Kidney (tissue), 14 donors: Measurements from ENCODE around the gene CA10. TPM values are rescaled to one million over a fixed set of nuclear protein-coding genes. Genes with fewer than 3 reads are reported as not detected.

Experiments used
- DNase-seq, 5 donors: peaks; one replicate each; pipeline ENCODE4 v3.0.0-alpha.2; 2013 to 2020
- FAIRE-seq: peaks from 2 replicates; lab custom pipeline; 2012; peaks lifted over from hg19 to GRCh38; lab: Jason Lieb, UNC
- H3K27ac ChIP-seq, 2 donors: one replicate each; pipeline ENCODE4 v1.7.0; 2013; ENCODE audit warnings: low read depth in 2 of 2, low read length in 2 of 2, inconsistent platforms in 1 of 2
- H3K27me3 ChIP-seq: one replicate; pipeline ENCODE4 v1.7.1; 2013; ENCODE audit warnings: low read length, inconsistent platforms; ENCODE audit not compliant: control insufficient read depth, insufficient read depth
- H3K36me3 ChIP-seq, 3 donors: one replicate each; pipeline versions ENCODE4 v1.7.0 to v1.7.1; 2013; ENCODE audit warnings: low read length in 3 of 3, control low read depth in 1 of 3, inconsistent platforms in 1 of 3; ENCODE audit not compliant: insufficient read depth in 3 of 3, control insufficient read depth in 2 of 3
- H3K4me1 ChIP-seq, 3 donors: one replicate each; pipeline versions ENCODE4 v1.7.0 to v1.7.1; 2013; ENCODE audit warnings: low read length in 3 of 3, inconsistent platforms in 1 of 3, low read depth in 1 of 3; ENCODE audit not compliant: control insufficient read depth in 2 of 3, insufficient read depth in 2 of 3
- H3K4me3 ChIP-seq, 3 donors: one replicate each; pipeline versions ENCODE4 v1.7.0 to v1.8.1; 2013; ENCODE audit warnings: low read length in 3 of 3, control low read depth in 1 of 3, inconsistent platforms in 1 of 3
- H3K9ac ChIP-seq, 3 donors: one replicate each; pipeline versions ENCODE4 v1.7.0 to v1.7.1; 2013; ENCODE audit warnings: low read length in 3 of 3, control low read depth in 1 of 3, inconsistent platforms in 1 of 3
- H3K9me3 ChIP-seq, 3 donors: one replicate each; pipeline versions ENCODE4 v1.7.0 to v1.7.1; 2013; ENCODE audit warnings: low read length in 3 of 3, control low read depth in 1 of 3, inconsistent platforms in 1 of 3; ENCODE audit not compliant: control insufficient read depth in 2 of 3, insufficient read depth in 1 of 3
- CTCF ChIP-seq: IDR thresholded peaks from 3 replicates; pipeline ENCODE4 v1.5.1; 2012; ENCODE audit warnings: mild to moderate bottlenecking, moderate library complexity, borderline replicate concordance; ENCODE audit not compliant: insufficient read depth; ENCODE audit errors: extremely low read depth
- intact Hi-C: fragments of 100-400 bp; cut with DNase I; formaldehyde crosslinking; loops from one replicate; pipeline ENCODE4 v1.11.1; 2022
- polyA plus RNA-seq: library from polyadenylated mRNA; stranded (reverse); fragments of 350-450 nt; fragmentation: Illumina TruSeq; extraction: RNeasy Lipid Tissue Mini Kit (QIAGEN cat#74804); gene quantifications from one replicate; pipeline ENCODE4 v1.2.3, GENCODE V29; 2014; ENCODE audit warnings: low read depth, low replicate concordance; ENCODE audit not compliant: insufficient read depth
- total RNA-seq: library from RNA; stranded (reverse); fragmentation: NEBNext Ultra II Directional; extraction: Animal tissue kit (Norgen Biotek cat#: 25700); gene quantifications from one replicate; pipeline ENCODE4 v1.2.1, GENCODE V29; 2021
- donor health status: control.
- donor health status: control.
- donor health status: control.
- donor health status: control.
- donor health status: control.
- donor health status: DM: yes; HTN: yes; CAD: no.
- donor health status: Normal renal cell carcinoma (clear cell type).

CA10 gene
- total and polyA plus RNA-seq, 2 donors from 2014 or later, result 3.7 to 9.8 TPM

- no peak overlapping the region for H3K9ac ChIP-seq
- no peak overlapping the region for H3K4me3 ChIP-seq
- no peaks in the 10 kb centered on the region for H3K9me3 ChIP-seq
- TF ChIP-seq CTCF, result no peak
- DNase-seq, result no peak
- no peaks in the 10 kb centered on the region for H3K36me3 ChIP-seq
- H3K4me1 ChIP-seq, result no peaks in the 10 kb centered on the region
- no peak overlapping the region for H3K27ac ChIP-seq
- intact Hi-C loops, result no loop called here
- no peak for FAIRE-seq
- no peaks in the 10 kb centered on the region for H3K27me3 ChIP-seq
These were observed 448.6 kb downstream of the CA10 start for GRCh38 chr17:51709694-51710633.

- no peaks in the 10 kb centered on the region for H3K9me3 ChIP-seq
- no peak for TF ChIP-seq CTCF
- intact Hi-C loops, result no loop called here
- no peak overlapping the region for H3K27ac ChIP-seq
- peaks cover 0 to 5% (median 2%) of the 10 kb centered on the region in 3 donors for H3K4me1 ChIP-seq
- H3K27me3 ChIP-seq, result no peaks in the 10 kb centered on the region
- H3K36me3 ChIP-seq, result no peaks in the 10 kb centered on the region
- no peak for FAIRE-seq
- no peak overlapping the region for H3K9ac ChIP-seq
- no peak for DNase-seq
- no peak overlapping the region for H3K4me3 ChIP-seq
These were observed 451.3 kb downstream of the CA10 start for GRCh38 chr17:51707216-51707615.

- TF ChIP-seq CTCF, result no peak
- Histone ChIP-seq H3K27me3 (no peaks in the 10 kb centered on the region), H3K4me1 (peaks cover 0 to 6% (median 2%) of the 10 kb centered on the region in 3 donors), H3K27ac (no peak overlapping the region), H3K36me3 (no peaks in the 10 kb centered on the region), H3K4me3 (no peak overlapping the region), H3K9ac (no peak overlapping the region), H3K9me3 (no peaks in the 10 kb centered on the region)
- FAIRE-seq, result no peak
- DNase-seq, result no peak
- intact Hi-C loops, result no loop called here
These were observed 452.4 kb downstream of the CA10 start for GRCh38 chr17:51706093-51706492.
